Activated T-cell treated with anti-CD3 and anti-CD28 coated beads, Interleukin-2, amount 50 U/mL, for 24 hours (primary cell): ENCODE measurements around the gene PTPN22.

ENCODE experiments used
- DNase-seq: peaks from one replicate; pipeline ENCODE4 v3.0.0-alpha.2; 2020
- H3K27ac Mint-ChIP-seq: 2 replicates; pipeline ENCODE4 v1.8.0; 2020; ENCODE audit warnings: mild to moderate bottlenecking, mixed read lengths
- H3K27me3 Mint-ChIP-seq: 2 replicates; pipeline ENCODE4 v1.8.0; 2020; ENCODE audit warnings: mixed read lengths
- H3K36me3 Mint-ChIP-seq: 2 replicates; pipeline ENCODE4 v1.8.0; 2020; ENCODE audit warnings: low read depth, mixed read lengths
- H3K4me1 Mint-ChIP-seq: 2 replicates; pipeline ENCODE4 v1.8.0; 2020; ENCODE audit warnings: low read depth, mixed read lengths
- H3K4me3 Mint-ChIP-seq: 2 replicates; pipeline ENCODE4 v1.8.0; 2020; ENCODE audit warnings: mild to moderate bottlenecking, moderate library complexity, mixed read lengths
- H3K9me3 Mint-ChIP-seq: 2 replicates; pipeline ENCODE4 v1.8.0; 2020; ENCODE audit warnings: mixed read lengths

The PTPN22 gene

DNA sequence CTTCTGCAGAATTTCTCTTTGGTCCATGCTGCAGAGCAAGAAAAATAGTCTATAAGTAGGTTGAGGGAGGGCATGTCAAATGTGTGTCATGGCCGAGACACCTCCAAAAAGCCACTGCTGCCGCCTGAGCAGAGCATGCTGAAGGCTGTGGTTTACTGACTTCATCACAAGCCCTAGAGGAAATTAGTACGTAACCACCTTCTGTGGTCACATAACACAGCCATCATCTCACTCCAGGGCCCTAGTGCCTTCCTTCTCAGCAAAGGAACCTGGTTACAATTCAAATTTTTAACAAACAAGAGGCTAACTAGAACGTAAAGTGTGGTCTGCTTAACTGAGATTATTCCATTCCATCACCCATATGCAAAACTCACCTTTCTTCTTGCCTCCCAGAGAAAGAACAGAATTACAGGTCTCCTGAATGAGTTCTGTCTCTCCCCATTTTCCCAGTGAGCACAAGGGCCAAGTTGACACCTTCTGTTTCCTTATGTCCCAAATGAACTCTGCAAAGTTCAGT is at the start of gene PTPN22:
Gene PTPN22, minus strand, starts transcription at position 116 of the 517 bp plus-strand sequence.
- Mint-ChIP-seq H3K4me1 (peaks cover 77% of the 10 kb centered on the region), H3K27me3 (no peaks in the 10 kb centered on the region), H3K9me3 (no peaks in the 10 kb centered on the region), H3K36me3 (peaks cover 40% of the 10 kb centered on the region), H3K4me3 (peak within 1 kb of the TSS; percentile 82), H3K27ac (peak within 1 kb of the TSS; percentile 96)
- DNase-seq, result peak; percentile 77

DNA sequence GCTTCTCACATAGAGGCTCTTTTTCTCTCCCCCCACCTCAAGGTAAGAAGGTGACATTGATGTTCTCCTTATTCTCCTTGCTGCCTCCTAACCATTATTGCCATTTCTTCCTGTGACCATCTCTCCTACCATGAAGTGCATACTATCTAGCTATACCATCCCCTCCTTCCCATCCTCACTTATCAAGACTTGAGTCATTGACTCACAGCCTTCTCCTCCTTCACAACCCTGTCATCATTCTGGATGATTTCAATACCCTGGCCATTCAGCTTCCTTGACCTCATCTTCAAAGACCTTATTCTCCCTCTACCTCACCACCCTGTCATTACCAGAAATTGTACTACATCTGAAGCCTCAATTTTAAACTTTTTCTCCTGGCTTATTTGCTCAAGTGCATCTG is 46.7 kb upstream of the PTPN22 start:
- Mint-ChIP-seq H3K4me3 (no peak overlapping the region), H3K9me3 (no peaks in the 10 kb centered on the region), H3K36me3 (peaks cover 21% of the 10 kb centered on the region), H3K4me1 (peaks cover 13% of the 10 kb centered on the region), H3K27ac (no peak overlapping the region), H3K27me3 (no peaks in the 10 kb centered on the region)
- DNase-seq, result no peak

DNA sequence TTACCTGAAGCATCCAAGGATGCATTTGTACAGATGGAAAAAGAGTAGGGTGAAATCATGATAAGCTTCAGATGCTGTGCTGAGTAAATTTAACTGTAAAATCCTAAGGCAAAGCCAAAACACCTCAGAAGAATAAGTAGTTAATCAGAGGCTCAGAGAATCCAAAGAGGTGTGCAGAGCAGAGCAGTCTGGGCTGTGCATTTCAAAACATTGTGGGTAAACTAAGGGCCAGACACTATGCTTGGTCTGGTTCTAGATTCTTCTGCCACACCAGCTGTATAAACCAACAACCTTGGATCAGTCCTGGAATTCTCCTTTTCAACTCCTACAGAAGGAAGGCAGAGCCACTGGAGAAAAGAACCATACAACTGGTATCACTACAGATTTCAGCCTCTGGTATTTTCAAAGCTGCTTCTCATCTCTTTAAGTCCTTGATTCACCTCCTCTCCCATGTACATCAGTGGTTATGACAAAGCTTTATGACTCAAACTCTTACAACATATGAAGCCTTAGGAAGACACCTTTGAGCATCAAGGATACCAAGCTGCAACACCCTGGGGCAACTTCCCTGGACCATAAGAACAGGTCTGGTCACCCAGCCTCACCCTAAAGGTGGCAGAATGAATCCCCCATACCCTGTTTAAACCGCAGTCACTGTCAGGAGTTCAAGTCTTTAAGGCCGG is 46.0 kb upstream of the PTPN22 start:
- no peaks in the 10 kb centered on the region for H3K9me3 Mint-ChIP-seq
- H3K4me3 Mint-ChIP-seq, result no peak overlapping the region
- peaks cover 28% of the 10 kb centered on the region for H3K36me3 Mint-ChIP-seq
- no peak for DNase-seq
- H3K27ac Mint-ChIP-seq, result no peak overlapping the region
- H3K27me3 Mint-ChIP-seq, result no peaks in the 10 kb centered on the region
- H3K4me1 Mint-ChIP-seq, result peaks cover 13% of the 10 kb centered on the region

DNA sequence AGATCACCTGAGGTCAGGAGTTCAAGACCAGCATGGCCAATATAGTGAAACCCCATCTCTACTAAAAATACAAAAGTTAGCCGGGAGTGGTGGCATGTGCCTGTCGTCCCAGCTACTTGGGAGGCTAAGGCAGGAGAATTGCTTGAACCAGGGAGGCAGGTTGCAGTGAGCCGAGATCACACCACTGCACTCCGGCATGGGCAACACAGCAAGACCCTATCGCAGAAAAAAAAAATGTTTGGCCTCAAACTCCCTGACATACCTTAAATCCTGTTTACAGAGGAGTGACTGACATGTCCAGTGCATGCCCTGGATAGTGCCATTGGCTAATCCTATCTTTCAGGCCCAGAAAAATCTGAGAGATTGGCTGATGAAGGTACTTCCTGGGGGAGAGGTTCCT is 45.5 kb upstream of the PTPN22 start:
- H3K27me3 Mint-ChIP-seq, result no peaks in the 10 kb centered on the region
- no peak for DNase-seq
- no peak overlapping the region for H3K27ac Mint-ChIP-seq
- no peaks in the 10 kb centered on the region for H3K9me3 Mint-ChIP-seq
- no peak overlapping the region for H3K4me3 Mint-ChIP-seq
- peaks cover 13% of the 10 kb centered on the region for H3K4me1 Mint-ChIP-seq
- H3K36me3 Mint-ChIP-seq, result peaks cover 33% of the 10 kb centered on the region

DNA sequence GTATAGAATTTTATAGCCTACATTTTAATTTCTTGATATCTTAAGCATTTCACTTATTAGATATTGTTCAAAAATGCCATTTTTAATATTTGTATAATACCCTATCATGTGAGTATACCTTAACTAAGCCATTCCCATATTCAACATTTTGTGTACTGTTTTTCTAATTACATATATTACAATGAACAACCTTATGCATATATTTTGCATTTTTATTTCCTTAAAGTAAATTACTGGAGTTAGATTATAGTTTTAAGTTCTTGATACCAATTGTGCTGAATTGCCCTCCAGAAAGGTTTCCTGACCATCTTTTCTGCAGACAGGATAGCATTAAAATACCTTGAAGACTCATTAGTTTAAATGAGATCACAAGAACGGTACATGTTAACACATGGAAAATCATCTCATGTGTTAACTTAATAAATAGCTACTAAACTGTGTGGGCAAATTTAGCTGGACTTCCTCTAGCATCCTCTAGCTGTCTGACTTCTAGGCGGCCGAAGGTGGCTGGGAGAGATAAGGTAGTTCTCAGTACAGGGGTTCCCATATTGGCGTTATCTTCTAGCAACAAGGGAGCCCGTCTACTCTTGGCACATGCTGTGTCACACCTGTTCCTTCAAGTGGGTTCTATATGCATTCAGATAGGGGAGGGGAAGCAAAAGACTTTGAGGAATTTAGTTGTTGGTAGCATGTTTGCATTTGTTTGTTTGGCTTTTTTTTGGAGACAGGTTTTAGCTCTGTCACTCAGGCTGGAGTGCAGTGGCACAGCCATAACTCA is 42.6 kb upstream of the PTPN22 start:
- no peak overlapping the region for H3K27ac Mint-ChIP-seq
- H3K36me3 Mint-ChIP-seq, result peaks cover 60% of the 10 kb centered on the region
- H3K4me1 Mint-ChIP-seq, result peaks cover 13% of the 10 kb centered on the region
- H3K4me3 Mint-ChIP-seq, result no peak overlapping the region
- DNase-seq, result no peak
- H3K9me3 Mint-ChIP-seq, result no peaks in the 10 kb centered on the region
- no peaks in the 10 kb centered on the region for H3K27me3 Mint-ChIP-seq

DNA sequence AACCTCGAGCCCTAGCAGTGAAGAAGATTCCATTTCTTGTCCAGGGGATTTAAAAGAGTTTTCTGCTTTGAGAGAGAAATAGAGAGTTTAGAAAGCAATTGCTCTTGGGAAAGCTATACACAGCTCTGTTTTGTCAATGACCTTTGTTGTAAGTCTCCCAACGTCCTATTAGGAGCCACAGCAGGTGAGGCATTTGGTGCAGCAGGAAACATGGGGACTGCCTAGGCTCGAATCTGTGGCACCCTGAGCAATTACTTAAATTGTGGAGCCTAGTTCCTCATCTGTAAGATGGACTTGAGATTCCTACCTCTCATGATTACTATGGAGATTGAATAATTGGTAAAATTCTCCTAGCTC is 41.8 kb upstream of the PTPN22 start:
- Mint-ChIP-seq H3K36me3 (peaks cover 67% of the 10 kb centered on the region), H3K9me3 (no peaks in the 10 kb centered on the region), H3K27ac (no peak overlapping the region), H3K27me3 (no peaks in the 10 kb centered on the region), H3K4me3 (no peak overlapping the region), H3K4me1 (peaks cover 16% of the 10 kb centered on the region)
- no peak for DNase-seq

DNA sequence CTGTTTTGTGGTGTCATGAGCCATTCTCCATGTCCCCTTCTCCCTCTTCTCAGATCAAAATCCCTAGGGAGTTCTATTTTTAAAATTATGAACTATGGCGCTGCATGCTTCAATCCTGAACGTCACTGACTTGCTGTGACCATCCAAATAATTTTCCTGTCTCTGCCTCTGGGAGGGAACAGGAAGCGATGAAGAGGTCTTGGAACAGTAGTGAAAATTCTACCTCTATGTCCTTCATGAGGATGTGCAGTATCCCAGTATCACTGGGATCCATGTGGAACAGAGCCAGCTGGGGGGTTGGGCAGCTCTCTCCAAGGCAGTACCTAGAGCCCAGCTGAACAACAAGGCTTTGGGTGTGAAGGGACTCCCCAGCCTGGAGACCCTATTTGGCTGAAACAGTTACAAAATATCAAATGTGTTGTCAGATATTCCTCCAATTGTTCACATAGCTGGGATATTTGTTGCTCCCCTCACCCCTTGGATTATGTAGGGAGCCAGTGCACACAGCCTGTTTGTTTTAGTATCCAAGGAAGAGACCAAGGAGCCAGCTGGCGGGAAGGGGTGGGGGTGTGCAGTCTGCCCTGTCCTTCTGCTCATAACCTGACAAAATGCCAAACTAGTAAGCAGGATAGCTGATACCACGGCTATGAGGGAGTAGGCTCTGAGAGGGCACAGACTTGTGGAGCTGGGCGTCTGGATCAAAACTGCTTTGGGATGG is 41.2 kb upstream of the PTPN22 start:
- H3K4me1 Mint-ChIP-seq, result peaks cover 16% of the 10 kb centered on the region
- peaks cover 72% of the 10 kb centered on the region for H3K36me3 Mint-ChIP-seq
- no peaks in the 10 kb centered on the region for H3K27me3 Mint-ChIP-seq
- H3K9me3 Mint-ChIP-seq, result no peaks in the 10 kb centered on the region
- no peak overlapping the region for H3K27ac Mint-ChIP-seq
- DNase-seq, result no peak
- no peak overlapping the region for H3K4me3 Mint-ChIP-seq

DNA sequence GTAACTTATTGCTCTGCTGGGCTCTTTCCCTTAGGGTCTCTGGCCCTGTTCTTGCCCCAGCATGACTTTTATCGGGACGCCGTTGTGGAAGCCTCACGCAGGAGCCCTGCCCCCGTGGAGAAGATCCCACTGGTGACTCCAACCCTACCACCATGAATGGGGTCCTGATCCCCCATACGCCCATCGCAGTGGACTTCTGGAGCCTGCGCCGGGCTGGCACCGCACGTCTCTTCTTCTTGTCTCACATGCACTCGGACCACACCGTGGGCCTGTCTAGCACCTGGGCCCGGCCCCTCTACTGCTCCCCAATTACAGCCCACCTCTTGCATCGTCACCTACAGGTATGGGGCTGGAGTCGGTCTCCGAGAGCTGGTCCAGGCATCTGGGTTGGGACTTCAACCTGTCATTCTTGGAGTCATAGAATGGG is 33.9 kb upstream of the PTPN22 start:
- Mint-ChIP-seq H3K27ac (peak overlapping the region; percentile 98), H3K4me1 (peaks cover 53% of the 10 kb centered on the region), H3K9me3 (no peaks in the 10 kb centered on the region), H3K36me3 (peaks cover 85% of the 10 kb centered on the region), H3K27me3 (no peaks in the 10 kb centered on the region), H3K4me3 (peak overlapping the region; percentile 98)
- no peak for DNase-seq

DNA sequence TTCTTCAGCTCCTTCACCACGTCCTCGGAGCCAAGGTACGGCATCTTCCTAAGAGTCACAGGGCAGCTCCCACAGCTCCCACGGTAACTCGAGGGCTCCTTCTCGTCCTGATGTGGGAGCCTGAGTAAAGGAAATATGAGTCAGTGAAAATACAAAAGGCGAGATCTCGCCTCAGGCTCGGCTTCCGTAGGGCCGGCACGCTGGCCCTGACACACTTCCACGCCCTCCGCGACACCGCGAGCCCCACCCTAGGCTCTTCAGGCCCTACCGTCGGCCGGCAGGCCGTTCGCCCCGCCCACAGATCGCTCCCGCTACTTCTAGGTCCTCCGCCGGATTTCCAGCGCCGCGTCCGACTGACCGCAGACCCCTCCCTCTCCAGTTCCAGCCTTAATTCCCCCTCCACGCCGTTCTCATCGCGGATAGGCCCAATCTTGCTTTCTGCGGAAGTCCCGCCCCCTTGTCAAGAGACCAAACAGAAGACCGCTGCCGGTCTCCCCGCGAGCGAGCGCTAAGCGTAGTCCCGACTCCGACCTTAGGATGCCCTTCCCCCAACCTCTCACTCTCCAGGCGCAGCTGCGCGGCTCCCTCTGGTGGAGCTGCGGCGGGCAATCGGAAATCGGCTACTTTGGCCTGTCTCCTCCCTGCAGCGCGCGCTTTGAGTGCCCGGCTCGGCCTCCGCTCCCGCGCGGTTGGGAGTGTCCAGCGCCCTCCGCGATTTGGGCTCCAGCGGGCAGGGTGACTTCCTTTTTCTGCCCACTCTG is 33.3 kb upstream of the PTPN22 start, which contains the start of the genes AP4B1 and DCLRE1B:
Gene AP4B1, minus strand, starts transcription at position 126 of the 761 bp plus-strand sequence. Its CDS starts 82 bp downstream, at position 44.
Gene DCLRE1B, plus strand, starts transcription at position 653 of the 761 bp plus-strand sequence. CDS start 261 bp downstream, outside the sequence.
- Mint-ChIP-seq H3K4me3 (peak within 1 kb of the TSS; percentile 98), H3K27ac (peak within 1 kb of the TSS; percentile 98), H3K4me1 (peaks cover 58% of the 10 kb centered on the region), H3K36me3 (peaks cover 85% of the 10 kb centered on the region), H3K9me3 (no peaks in the 10 kb centered on the region), H3K27me3 (no peaks in the 10 kb centered on the region)
- peak; percentile 96 for DNase-seq

DNA sequence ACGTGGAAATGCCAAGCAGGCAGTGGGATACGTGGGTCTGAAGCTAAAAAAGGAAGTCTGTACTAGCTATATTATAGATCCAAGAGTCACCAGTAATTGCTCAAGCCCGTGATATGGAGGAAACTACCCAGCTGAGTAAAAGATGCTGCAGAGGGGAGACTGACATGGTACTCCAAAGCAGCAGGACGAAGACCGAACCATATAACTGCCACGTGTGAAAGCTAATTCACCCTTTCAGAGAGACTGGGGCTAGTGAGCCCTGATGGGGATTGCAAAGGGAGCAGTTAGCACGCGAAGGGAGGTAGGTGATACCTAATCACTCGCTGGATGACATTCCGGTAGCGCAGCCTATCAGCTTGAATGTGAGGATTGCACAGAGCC is 32.8 kb upstream of the PTPN22 start:
- DNase-seq, result no peak
- H3K4me3 Mint-ChIP-seq, result peak overlapping the region; percentile 98
- H3K27ac Mint-ChIP-seq, result peak overlapping the region; percentile 98
- H3K4me1 Mint-ChIP-seq, result peaks cover 61% of the 10 kb centered on the region
- peaks cover 85% of the 10 kb centered on the region for H3K36me3 Mint-ChIP-seq
- H3K27me3 Mint-ChIP-seq, result no peaks in the 10 kb centered on the region
- H3K9me3 Mint-ChIP-seq, result no peaks in the 10 kb centered on the region

DNA sequence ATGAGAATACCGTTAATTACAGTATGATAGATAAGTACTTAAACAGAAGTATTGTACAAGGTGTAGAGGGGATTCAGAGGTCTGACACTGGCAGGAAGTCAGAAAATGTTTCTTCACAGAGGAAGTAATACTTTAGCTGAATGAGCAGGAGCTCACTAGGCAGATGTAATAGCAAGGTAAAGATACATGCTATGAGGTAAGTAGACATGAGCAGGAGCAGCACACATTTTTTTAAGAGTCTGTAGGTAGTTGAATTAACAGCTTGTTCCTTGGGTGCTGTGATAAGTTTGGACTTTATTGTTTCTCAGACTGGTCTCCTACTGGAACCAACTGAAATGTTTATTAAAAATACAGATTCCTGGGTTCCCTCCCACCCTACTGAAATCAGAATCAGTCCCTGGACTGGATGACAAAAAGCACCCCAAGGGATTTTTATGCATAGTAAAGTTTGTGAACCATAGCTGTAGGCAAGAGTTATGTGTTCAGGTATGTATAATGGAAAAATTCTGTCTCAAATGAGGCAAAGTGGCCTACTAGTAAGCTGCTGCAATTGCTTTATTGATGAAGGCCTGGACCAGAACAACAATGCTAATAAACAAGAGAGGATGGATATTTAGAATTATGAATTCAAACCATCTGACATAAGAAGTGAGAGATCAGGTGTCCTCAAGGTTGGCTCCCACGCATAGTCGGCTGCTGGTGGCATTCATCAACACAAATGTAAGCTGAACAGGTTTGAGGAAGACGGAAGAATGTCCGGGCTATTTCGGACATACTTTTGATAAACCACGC is 32.2 kb upstream of the PTPN22 start:
- H3K4me1 Mint-ChIP-seq, result peaks cover 65% of the 10 kb centered on the region

DNA sequence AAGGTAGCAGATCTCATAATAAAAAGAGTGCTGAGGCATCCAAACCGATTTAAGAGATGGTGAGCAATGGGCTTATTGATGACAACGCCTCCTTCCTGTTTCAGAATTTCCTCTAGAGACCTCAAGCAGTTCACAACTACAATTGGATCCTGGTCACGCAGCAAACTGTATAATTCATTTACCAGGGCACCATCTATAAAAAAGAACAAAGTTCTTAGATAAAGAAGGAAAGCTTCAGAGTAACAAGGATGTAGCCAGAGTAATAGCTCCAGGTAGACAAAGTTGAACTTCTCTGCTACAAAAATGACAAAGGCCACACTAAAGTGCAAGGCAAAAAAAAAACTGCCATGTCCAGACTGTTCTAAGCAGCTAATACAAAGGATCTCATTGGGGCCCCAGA is 29.7 kb upstream of the PTPN22 start:
- Mint-ChIP-seq H3K36me3 (peaks cover 92% of the 10 kb centered on the region), H3K4me3 (no peak overlapping the region), H3K9me3 (no peaks in the 10 kb centered on the region), H3K27me3 (no peaks in the 10 kb centered on the region), H3K27ac (peak overlapping the region; percentile 56), H3K4me1 (peaks cover 59% of the 10 kb centered on the region)
- no peak for DNase-seq

More for the DNA sequence above, 32.2 kb upstream of the PTPN22 start:
- peaks cover 88% of the 10 kb centered on the region for H3K36me3 Mint-ChIP-seq
- H3K9me3 Mint-ChIP-seq, result no peaks in the 10 kb centered on the region
- H3K27me3 Mint-ChIP-seq, result no peaks in the 10 kb centered on the region
- no peak for DNase-seq
- peak overlapping the region; percentile 98 for H3K27ac Mint-ChIP-seq
- H3K4me3 Mint-ChIP-seq, result peak overlapping the region; percentile 98

DNA sequence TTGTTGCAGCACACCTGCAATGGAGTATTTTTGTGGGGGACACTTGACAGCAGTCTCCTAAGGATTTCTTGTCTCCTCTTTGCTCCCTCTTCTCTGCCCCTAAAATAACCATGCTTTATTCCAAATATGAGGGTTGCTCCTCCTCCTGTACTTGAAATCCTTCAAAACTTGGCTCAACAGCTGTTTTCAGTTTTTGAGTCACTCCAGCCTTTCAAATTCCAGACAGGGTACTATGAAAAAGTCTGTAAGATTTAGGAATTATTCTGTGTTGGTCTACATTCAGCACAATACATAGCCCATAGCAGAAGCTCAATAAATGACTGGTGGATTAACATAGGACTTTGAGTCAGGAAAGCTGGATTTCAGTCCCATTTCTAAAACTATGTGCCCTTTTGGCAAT is 27.6 kb upstream of the PTPN22 start:
- Mint-ChIP-seq H3K36me3 (peaks cover 99% of the 10 kb centered on the region), H3K4me1 (peaks cover 55% of the 10 kb centered on the region), H3K27ac (peak overlapping the region; percentile 68), H3K27me3 (no peaks in the 10 kb centered on the region), H3K4me3 (no peak overlapping the region), H3K9me3 (no peaks in the 10 kb centered on the region)
- DNase-seq, result no peak
